ENCODE results near the gene PCSK6. TPM values are rescaled to one million over a fixed set of nuclear protein-coding genes. Genes with fewer than 3 reads are reported as not detected.
A peak's percentile ranks its signal among the peaks of the same experiment; 100 is the strongest.
"Not testable (repeated sequence)": the region's sequence is repeated elsewhere in the genome, so short reads cannot be mapped to it uniquely, and the experiment has no call there.

Gene PCSK6
- total RNA-seq, 2 donors from 2014 or later = 1.9 to 27.8 TPM

DNA sequence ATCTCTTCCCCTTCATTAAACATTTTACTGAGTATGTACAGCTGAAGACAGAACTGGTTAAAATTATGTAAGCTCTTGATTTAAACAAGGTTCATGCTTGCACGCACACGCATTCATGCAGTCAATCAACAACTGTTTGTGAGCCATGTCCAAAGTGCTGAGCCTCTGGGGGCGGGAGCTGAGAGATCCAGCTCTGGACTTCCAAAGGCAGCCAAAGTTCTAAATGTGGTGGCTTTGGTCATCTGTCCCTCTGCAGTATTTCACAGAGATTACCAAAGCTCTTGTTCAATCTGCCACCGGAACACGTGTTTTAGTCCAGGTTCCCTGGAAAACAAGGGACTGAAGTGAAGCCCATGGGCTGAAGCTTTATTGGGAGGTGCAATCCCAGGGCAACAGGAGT lies 142.1 kb downstream of the PCSK6 start:
- no peaks in the 10 kb centered on the region for H3K9me3 ChIP-seq (ENCODE audit: control insufficient read depth, low read length, poor library complexity, severe bottlenecking)
- Mint-ChIP-seq H3K27me3 (peaks cover 40% of the 10 kb centered on the region), H3K27ac (no peak overlapping the region), H3K4me3 (no peak overlapping the region), H3K36me3 (ENCODE audit: low read depth) (no peaks in the 10 kb centered on the region), H3K4me1 (no peaks in the 10 kb centered on the region)
- no peak for DNase-seq
- ATAC-seq = no peak

DNA sequence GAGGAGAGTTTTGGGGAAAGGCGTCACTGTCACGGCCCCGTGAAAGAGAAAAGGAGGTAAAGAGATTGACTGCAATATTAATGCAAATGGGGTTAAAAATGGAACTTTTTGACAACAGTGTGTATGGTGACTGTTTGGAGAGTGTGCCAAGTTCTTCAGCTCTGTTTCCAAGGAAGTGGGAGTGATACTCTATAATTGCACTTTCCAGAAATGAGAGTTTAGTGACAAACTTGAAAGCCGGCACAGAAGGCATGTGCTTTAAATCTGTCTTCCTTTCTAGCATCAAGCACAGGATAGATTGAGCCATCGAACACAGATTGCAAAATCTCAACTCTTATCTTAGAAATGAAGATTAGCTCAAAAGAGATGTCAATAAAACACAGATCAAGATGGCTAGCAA lies 142.6 kb downstream of the PCSK6 start:
- Mint-ChIP-seq H3K27me3 (peaks cover 37% of the 10 kb centered on the region), H3K27ac (no peak overlapping the region), H3K36me3 (ENCODE audit: low read depth) (no peaks in the 10 kb centered on the region), H3K4me3 (no peak overlapping the region), H3K4me1 (no peaks in the 10 kb centered on the region)
- no peak for ATAC-seq
- DNase-seq = no peak
- H3K9me3 ChIP-seq (ENCODE audit: control insufficient read depth, low read length, poor library complexity, severe bottlenecking) = no peaks in the 10 kb centered on the region

DNA sequence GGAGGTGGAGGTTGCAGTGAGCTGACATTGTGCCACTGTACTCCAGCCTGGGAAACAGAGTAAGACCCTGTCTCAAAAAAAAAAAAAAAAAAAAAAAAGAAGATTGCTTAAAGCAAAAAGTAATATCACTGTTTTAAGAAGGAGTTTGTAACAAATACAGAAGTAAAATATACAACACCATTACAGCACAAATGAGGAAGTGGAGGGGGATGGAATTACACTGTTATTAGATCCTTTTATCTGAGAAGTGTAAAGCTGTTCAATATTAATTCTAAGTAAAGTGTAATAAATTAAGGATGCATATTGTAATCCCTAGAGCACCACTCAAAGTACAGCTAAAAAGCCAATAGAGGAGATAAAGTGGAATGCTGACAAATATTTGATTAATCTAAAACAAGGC lies 147.5 kb downstream of the PCSK6 start:
- Mint-ChIP-seq H3K27ac (no peak overlapping the region), H3K27me3 (peaks cover 36% of the 10 kb centered on the region), H3K4me3 (no peak overlapping the region), H3K36me3 (ENCODE audit: low read depth) (no peaks in the 10 kb centered on the region), H3K4me1 (no peaks in the 10 kb centered on the region)
- no peaks in the 10 kb centered on the region for H3K9me3 ChIP-seq (ENCODE audit: control insufficient read depth, low read length, poor library complexity, severe bottlenecking)
- ATAC-seq (no peak), DNase-seq (no peak)

DNA sequence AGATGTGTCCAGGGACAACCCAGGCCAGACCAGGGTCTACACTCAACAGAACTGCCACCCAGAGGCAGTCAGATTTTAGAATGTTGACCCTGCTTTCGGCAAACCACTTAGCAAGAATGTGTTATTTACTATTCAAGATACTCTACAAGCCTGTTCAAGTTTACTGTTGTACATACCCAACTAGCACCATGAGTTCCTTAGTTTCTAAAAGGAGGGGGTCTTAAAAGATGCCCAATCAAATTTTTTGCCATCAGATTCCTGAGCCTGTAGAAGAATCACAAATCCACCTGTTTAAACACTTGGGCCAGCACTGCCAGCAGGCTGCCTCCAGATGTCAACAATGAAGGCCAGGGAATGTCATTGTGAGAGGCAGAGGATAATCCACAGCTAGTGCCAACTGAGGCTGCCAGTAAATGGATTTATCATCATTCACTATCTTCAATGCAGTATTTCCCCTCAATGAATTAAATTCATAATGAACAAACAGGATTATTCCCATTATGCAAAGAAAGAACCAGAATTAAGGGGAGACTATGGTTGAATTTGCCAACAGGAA lies 150.9 kb downstream of the PCSK6 start:
- ATAC-seq = no peak
- no peaks in the 10 kb centered on the region for H3K4me1 Mint-ChIP-seq
- no peaks in the 10 kb centered on the region for H3K36me3 Mint-ChIP-seq (ENCODE audit: low read depth)
- peaks cover 4% of the 10 kb centered on the region for H3K9me3 ChIP-seq (ENCODE audit: control insufficient read depth, low read length, poor library complexity, severe bottlenecking)
- H3K27ac Mint-ChIP-seq = no peak overlapping the region
- peaks cover 20% of the 10 kb centered on the region for H3K27me3 Mint-ChIP-seq
- H3K4me3 Mint-ChIP-seq = no peak overlapping the region
- no peak for DNase-seq

DNA sequence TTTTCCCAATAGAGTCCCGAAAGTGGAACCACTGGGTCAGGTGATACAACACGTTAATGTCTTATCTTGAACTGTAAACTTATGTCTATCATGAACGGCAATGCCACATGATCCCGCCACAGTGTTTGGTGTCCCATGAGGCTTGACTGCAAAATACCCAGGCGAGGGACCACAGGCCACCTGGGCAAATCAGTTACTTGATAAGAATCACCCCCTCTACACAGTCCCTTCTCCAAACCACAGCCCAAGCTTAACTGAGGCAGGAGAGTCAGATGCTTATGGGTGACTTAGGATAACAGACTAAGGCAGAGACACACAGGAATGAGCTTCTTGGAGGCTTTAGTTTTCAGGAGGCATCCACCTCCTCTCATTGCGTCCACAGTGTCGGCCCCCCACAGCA lies 151.5 kb downstream of the PCSK6 start:
- Mint-ChIP-seq H3K36me3 (ENCODE audit: low read depth) (no peaks in the 10 kb centered on the region), H3K4me3 (no peak overlapping the region), H3K27ac (no peak overlapping the region), H3K27me3 (peaks cover 20% of the 10 kb centered on the region), H3K4me1 (no peaks in the 10 kb centered on the region)
- H3K9me3 ChIP-seq (ENCODE audit: control insufficient read depth, low read length, poor library complexity, severe bottlenecking) = peaks cover 4% of the 10 kb centered on the region
- ATAC-seq (no peak), DNase-seq (no peak)

DNA sequence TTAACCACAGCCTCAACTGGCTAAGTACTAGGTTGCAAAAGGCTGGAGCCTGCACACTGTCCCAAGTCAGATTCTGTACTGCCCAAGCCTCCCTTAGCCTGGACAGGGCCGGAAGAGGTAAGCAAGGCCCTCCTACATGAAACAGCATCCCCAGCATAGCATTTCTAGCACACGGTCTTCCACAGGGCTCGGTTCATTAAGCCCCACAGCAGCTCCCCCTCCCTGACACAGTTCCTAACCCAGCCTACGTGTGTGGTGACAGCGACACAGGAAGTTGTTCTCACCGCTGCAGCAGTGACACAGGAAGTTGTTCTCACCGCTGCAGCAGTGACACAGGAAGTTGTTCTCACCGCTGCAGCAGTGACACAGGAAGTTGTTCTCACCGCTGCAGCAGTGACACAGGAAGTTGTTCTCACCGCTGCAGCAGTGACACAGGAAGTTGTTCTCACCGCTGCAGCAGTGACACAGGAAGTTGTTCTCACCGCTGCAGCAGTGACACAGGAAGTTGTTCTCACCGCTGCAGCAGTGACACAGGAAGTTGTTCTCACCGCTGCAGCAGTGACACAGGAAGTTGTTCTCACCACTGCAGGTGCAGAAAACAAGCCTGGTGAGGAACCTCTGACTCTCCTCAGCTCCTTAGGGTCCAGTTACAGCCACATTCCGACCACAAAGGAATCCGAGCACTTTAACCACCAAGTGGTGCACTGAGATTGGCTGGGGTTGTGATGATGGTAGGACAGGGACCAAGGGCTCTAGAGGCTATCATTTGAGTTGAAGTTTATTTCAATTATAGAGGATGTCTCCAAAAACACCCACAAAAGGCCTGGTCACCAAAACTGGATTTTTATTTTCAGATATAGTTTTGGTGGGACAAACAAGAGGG lies 155.4 kb downstream of the PCSK6 start:
- not testable (repeated sequence) for H3K27me3 Mint-ChIP-seq; H3K9me3 ChIP-seq (ENCODE audit: control insufficient read depth, low read length, poor library complexity, severe bottlenecking); H3K36me3 Mint-ChIP-seq (ENCODE audit: low read depth); H3K4me3 Mint-ChIP-seq; H3K4me1 Mint-ChIP-seq
- DNase-seq (peak in 2 of 3 donors; percentile 15 to 41), ATAC-seq (peak; percentile 95)
- peak overlapping the region; percentile 1 for H3K27ac Mint-ChIP-seq

DNA sequence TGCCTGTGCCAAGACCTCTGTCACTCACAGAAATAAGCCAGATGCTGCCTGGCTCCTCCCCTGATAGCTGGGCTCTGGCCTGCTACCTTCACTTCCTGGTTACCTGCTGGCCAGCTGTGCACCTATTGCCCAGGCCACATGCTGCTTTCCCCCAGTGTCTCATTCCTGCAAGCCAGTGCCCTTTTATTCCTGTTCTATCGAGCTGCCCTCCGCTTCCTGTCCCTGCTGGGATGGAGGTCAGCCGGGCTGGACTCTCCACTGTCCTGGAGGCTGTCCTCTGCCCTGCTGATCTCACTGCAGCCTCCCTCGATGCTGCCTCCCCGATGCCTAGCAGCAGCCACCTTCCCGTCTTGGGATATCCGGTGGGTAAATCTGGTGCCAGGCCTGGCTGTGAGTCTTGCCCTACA lies 157.4 kb downstream of the PCSK6 start:
- H3K9me3 ChIP-seq (ENCODE audit: control insufficient read depth, low read length, poor library complexity, severe bottlenecking) = peaks cover 4% of the 10 kb centered on the region
- ATAC-seq (no peak), DNase-seq (no peak)
- Mint-ChIP-seq H3K27me3 (peaks cover 5% of the 10 kb centered on the region), H3K27ac (no peak overlapping the region), H3K4me3 (no peak overlapping the region), H3K4me1 (no peaks in the 10 kb centered on the region), H3K36me3 (ENCODE audit: low read depth) (no peaks in the 10 kb centered on the region)

DNA sequence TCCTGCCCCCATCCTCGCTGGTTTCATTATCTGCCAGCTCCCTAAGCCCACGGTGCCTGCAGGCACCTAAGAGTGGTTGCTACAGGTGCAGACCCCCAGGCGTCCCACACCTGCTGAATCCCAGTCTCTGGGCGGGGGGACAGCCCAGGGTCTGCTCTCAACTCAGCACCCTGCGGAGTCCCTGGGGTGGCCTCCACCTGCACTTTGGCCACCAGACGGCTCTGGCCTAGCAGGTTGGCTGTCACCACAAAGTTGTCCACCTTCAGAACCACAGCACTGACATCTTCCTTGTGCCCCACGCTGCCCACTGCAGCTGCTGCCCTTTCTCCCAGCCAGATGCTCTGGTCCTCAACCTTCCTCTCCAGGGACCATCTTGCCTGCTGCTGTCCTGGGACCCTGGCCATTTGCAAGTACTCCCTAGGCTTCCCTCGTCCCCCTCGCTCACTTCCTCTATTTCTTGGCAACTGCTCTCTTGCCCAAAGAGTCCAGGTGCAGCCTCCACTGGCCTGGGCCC lies 159.6 kb downstream of the PCSK6 start:
- Mint-ChIP-seq H3K27ac (no peak overlapping the region), H3K27me3 (peaks cover 23% of the 10 kb centered on the region), H3K36me3 (ENCODE audit: low read depth) (no peaks in the 10 kb centered on the region), H3K4me1 (no peaks in the 10 kb centered on the region), H3K4me3 (no peak overlapping the region)
- no peaks in the 10 kb centered on the region for H3K9me3 ChIP-seq (ENCODE audit: control insufficient read depth, low read length, poor library complexity, severe bottlenecking)
- ATAC-seq (no peak), DNase-seq (no peak)

DNA sequence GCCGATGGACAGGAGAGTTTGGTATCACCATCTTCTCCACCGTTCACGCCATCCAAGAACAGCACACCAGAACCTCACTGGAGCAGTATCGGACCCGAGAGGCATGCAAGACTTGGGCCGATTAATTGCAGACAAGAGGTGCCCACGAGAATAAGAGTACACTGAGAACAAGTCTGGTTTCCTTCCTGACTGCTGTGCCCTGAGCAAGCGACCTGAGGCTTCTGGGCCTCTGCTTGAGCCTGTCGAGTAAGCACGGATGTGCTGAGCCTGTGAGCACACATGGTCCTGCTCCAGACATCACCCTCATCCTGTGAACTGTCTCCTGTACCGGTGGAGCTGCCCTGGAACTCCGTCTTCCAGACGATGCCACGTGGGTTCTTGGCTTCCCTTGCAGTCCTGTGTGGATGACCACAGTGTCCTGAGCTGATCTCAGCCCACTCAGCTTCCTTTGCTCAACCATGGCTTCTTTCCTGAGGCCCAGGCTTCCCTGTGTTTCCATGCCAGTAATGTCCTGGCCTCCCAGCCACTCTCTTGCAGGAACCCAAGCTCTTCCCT lies 160.1 kb downstream of the PCSK6 start:
- peak overlapping the region; percentile 8 for H3K4me3 Mint-ChIP-seq
- ATAC-seq = no peak
- no peak overlapping the region for H3K27ac Mint-ChIP-seq
- DNase-seq = no peak
- H3K9me3 ChIP-seq (ENCODE audit: control insufficient read depth, low read length, poor library complexity, severe bottlenecking) = no peaks in the 10 kb centered on the region
- no peaks in the 10 kb centered on the region for H3K4me1 Mint-ChIP-seq
- H3K36me3 Mint-ChIP-seq (ENCODE audit: low read depth) = no peaks in the 10 kb centered on the region
- peaks cover 27% of the 10 kb centered on the region for H3K27me3 Mint-ChIP-seq

DNA sequence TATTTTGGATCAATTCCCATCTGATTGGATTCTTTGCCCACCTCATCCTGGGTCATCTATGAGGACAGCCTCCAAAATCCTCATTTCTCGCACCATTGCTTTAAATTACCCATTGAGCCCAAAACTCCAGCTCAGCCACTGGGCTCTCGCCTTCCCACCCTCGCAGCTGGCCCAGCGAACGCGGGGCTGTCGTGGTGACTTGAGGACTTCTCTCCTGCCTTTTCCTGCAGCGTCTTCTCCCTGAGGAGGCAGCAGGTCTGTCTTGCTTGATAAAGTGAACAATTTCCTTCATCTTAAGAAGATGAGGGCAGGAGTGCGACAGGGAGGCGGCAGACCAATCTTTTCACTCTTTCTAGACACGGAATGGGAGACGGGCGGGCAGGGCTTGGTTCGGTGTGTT lies 161.5 kb downstream of the PCSK6 start:
- Mint-ChIP-seq H3K4me3 (no peak overlapping the region), H3K27ac (no peak overlapping the region), H3K4me1 (no peaks in the 10 kb centered on the region), H3K27me3 (peaks cover 32% of the 10 kb centered on the region), H3K36me3 (ENCODE audit: low read depth) (peaks cover 4% of the 10 kb centered on the region)
- DNase-seq (no peak), ATAC-seq (no peak)
- H3K9me3 ChIP-seq (ENCODE audit: control insufficient read depth, low read length, poor library complexity, severe bottlenecking) = no peaks in the 10 kb centered on the region

DNA sequence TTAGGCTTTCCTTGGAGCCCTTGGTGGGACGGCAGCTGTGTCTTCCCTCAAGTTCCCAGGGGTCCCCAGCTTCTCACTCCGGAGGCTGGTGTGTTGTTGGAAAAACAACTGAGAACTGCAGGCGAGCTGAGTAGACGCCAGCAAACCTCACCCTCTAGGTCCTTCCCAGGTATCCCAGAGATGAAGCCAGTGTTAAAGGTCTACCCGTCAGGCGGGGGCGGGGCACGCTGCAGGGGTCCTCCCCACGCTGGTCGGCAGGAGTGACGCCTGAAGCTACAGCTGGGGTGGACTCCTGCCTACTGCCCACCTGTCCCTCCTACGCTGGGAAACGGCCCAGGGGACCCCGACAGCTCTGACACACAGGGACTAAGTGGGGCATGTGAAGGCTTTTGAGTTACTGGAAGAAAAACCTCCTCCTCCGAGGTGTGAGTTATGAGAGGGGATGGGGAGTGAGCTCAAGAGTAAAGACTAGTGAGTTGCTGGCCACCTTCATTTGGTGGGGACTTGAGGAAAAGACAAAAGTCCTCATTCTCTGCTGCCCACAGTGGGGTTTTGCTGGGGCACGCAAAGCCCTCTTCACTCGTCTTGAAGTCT lies 162.3 kb downstream of the PCSK6 start:
- peaks cover 38% of the 10 kb centered on the region for H3K27me3 Mint-ChIP-seq
- DNase-seq (no peak), ATAC-seq (no peak)
- no peak overlapping the region for H3K27ac Mint-ChIP-seq
- H3K4me3 Mint-ChIP-seq = no peak overlapping the region
- peaks cover 4% of the 10 kb centered on the region for H3K36me3 Mint-ChIP-seq (ENCODE audit: low read depth)
- no peaks in the 10 kb centered on the region for H3K9me3 ChIP-seq (ENCODE audit: control insufficient read depth, low read length, poor library complexity, severe bottlenecking)
- H3K4me1 Mint-ChIP-seq = no peaks in the 10 kb centered on the region

DNA sequence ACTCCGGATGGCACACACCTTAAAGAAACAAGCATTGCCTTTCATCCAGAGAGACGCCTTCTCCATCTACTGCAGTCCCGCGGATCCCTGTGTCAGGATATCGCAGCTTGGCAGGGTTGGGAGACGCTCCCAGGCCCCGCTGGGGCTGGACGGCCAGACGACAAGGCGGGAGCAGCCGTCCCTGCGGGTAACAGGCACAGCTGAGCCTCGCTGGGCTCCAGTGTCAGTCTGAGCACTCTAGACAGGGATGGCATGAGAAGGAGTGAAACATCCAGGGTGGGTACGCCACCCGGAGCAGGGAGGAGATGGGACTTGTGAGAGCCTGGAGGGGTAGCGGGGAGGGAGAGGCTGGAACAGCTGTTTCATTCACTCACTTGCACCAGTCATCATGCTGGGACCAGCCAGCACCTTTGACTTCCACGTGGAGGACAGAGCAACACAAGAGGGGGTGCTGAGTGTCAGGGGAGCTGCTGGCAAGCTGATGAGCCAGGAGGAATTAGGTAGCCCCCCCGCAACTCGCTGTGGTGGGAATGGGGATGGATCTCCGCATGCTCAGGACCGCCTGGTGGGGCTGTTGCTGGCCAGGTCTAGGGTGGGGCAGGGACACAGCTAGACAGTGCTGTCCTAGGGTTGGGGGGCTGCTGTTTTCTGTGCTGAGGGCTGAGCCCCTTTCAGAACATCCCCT lies 162.9 kb downstream of the PCSK6 start:
- Mint-ChIP-seq H3K36me3 (ENCODE audit: low read depth) (peaks cover 4% of the 10 kb centered on the region), H3K27me3 (peaks cover 45% of the 10 kb centered on the region), H3K4me3 (no peak overlapping the region), H3K27ac (no peak overlapping the region), H3K4me1 (no peaks in the 10 kb centered on the region)
- ATAC-seq (no peak), DNase-seq (no peak)
- no peaks in the 10 kb centered on the region for H3K9me3 ChIP-seq (ENCODE audit: control insufficient read depth, low read length, poor library complexity, severe bottlenecking)

DNA sequence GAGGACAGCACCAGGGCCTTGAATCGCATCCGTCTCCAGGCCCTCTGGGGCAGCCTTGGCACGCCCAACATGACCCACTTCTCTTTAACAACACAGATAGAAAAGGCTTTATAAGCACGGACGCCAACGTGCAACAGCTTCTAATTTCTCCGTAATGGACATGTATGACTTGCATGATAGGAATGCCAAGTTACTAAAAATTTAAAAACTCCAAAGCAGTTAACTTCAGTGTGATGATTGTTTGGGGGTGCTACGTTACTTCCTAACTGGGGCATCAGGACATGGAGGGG lies 163.5 kb downstream of the PCSK6 start:
- Mint-ChIP-seq H3K36me3 (ENCODE audit: low read depth) (peaks cover 4% of the 10 kb centered on the region), H3K27me3 (peaks cover 51% of the 10 kb centered on the region), H3K4me1 (no peaks in the 10 kb centered on the region), H3K4me3 (no peak overlapping the region), H3K27ac (no peak overlapping the region)
- no peaks in the 10 kb centered on the region for H3K9me3 ChIP-seq (ENCODE audit: control insufficient read depth, low read length, poor library complexity, severe bottlenecking)
- DNase-seq (no peak), ATAC-seq (no peak)

Data from T-helper 17 cell (primary cell).